ENCODE measurements around the gene PTS. TPM values are rescaled to one million over a fixed set of nuclear protein-coding genes. Genes with fewer than 3 reads are reported as not detected.

PTS gene
- total and polyA plus RNA-seq, 8 donors, result 28.2 to 46.0 (median 38.4) TPM

GRCh38 chr11:112225753-112226061, 521 bp upstream of the PTS start:
- Histone ChIP-seq H3K36me3 (peaks cover 0 to 15% of the 10 kb centered on the region in 2 donors), H3K27me3 (no peaks in the 10 kb centered on the region), H3K27ac (peak overlapping the region; percentile 96), H3K4me3 (peak overlapping the region; percentile 67 to 79), H3K4me1 (peaks cover 6 to 20% of the 10 kb centered on the region in 2 donors), H3K9me3 (no peaks in the 10 kb centered on the region)
- DNase-seq (no peak), ATAC-seq (no peak)
- no peak for TF ChIP-seq CTCF (IDR thresholded peaks at IDR 0.05)
- intact Hi-C loops (cut with DNase I), result no loop called here

GRCh38 chr11:112226831-112227401, 688 bp downstream of the PTS start:
- Histone ChIP-seq H3K9me3 (no peaks in the 10 kb centered on the region), H3K4me1 (peaks cover 6 to 20% of the 10 kb centered on the region in 2 donors), H3K36me3 (peaks cover 0 to 22% of the 10 kb centered on the region in 2 donors), H3K27me3 (no peaks in the 10 kb centered on the region), H3K27ac (peak overlapping the region; percentile 96), H3K4me3 (peak overlapping the region; percentile 67 to 79)
- DNase-seq (peak in 1 of 4 donors; percentile 24), ATAC-seq (peak; percentile 54)
- TF ChIP-seq CTCF (IDR thresholded peaks at IDR 0.05), result no peak
- intact Hi-C loops (cut with DNase I), result no loop called here

- no peak for TF ChIP-seq CTCF (IDR thresholded peaks at IDR 0.05)
- DNase-seq (no peak), ATAC-seq (no peak)
- Histone ChIP-seq H3K4me1 (peaks cover 6 to 20% of the 10 kb centered on the region in 2 donors), H3K36me3 (peaks cover 0 to 22% of the 10 kb centered on the region in 2 donors), H3K27me3 (no peaks in the 10 kb centered on the region), H3K27ac (no peak overlapping the region), H3K9me3 (no peaks in the 10 kb centered on the region), H3K4me3 (peak overlapping the region; percentile 67 to 79)
- intact Hi-C loops (cut with DNase I), result no loop called here
Observed at GRCh38 chr11:112227471-112227870, 1.2 kb downstream of the PTS start.

- Histone ChIP-seq H3K9me3 (no peaks in the 10 kb centered on the region), H3K4me3 (no peak overlapping the region), H3K27ac (no peak overlapping the region), H3K27me3 (no peaks in the 10 kb centered on the region), H3K36me3 (peaks cover 0 to 27% of the 10 kb centered on the region in 2 donors), H3K4me1 (peaks cover 6 to 20% of the 10 kb centered on the region in 2 donors)
- TF ChIP-seq CTCF (IDR thresholded peaks at IDR 0.05), result no peak
- intact Hi-C loops (cut with DNase I), result no loop called here
- ATAC-seq (no peak), DNase-seq (no peak)
Observed at GRCh38 chr11:112228706-112229105, 2.5 kb downstream of the PTS start.

- ATAC-seq, result no peak
- Histone ChIP-seq H3K4me3 (no peak overlapping the region), H3K27me3 (no peaks in the 10 kb centered on the region), H3K36me3 (peaks cover 0 to 31% of the 10 kb centered on the region in 2 donors), H3K27ac (peak overlapping the region in 1 of 2 donors; percentile 33), H3K9me3 (no peaks in the 10 kb centered on the region), H3K4me1 (peaks cover 6 to 20% of the 10 kb centered on the region in 2 donors)
- TF ChIP-seq CTCF (IDR thresholded peaks at IDR 0.05), result no peak
- intact Hi-C loops (cut with DNase I), result no loop called here
- DNase-seq, result no peak
Observed at GRCh38 chr11:112229159-112229558, 2.9 kb downstream of the PTS start.

All from left lung (tissue), 10 donors.